HuH-7.5 (cell line): ENCODE data around the gene TRMT112.

Source experiments
- DNase-seq: peaks from one replicate; pipeline ENCODE4 v3.0.0; 2011; ENCODE audit warnings: low spot score

TRMT112 gene

GRCh38 chr11:64317325-64317960, at the start of gene TRMT112:
TSS of gene TRMT112 (minus strand) at chr11:64317559. CDS start at chr11:64317526, 33 bp downstream.
- DNase-seq, result peak; percentile 92

- DNase-seq, result no peak
These were observed 49.4 kb upstream of the TRMT112 start for GRCh38 chr11:64366751-64367150.

- no peak for DNase-seq
These were observed 47.6 kb upstream of the TRMT112 start for GRCh38 chr11:64364911-64365310.

- no peak for DNase-seq
These were observed 47.1 kb upstream of the TRMT112 start for GRCh38 chr11:64364435-64364834.

- no peak for DNase-seq
These were observed 45.0 kb upstream of the TRMT112 start for GRCh38 chr11:64362339-64362738.

- DNase-seq, result no peak
These were observed 44.3 kb upstream of the TRMT112 start for GRCh38 chr11:64361659-64362058.

GRCh38 chr11:64360448-64360921, 43.1 kb upstream of the TRMT112 start:
- no peak for DNase-seq

GRCh38 chr11:64359712-64360445, 42.5 kb upstream of the TRMT112 start:
- DNase-seq, result no peak

GRCh38 chr11:64358907-64359711, 41.8 kb upstream of the TRMT112 start, which contains the start of gene RPS6KA4:
TSS of gene RPS6KA4 (plus strand) at chr11:64359162. CDS start at chr11:64359236, 74 bp downstream.
- peak; percentile 84 for DNase-seq

GRCh38 chr11:64358536-64358906, 41.2 kb upstream of the TRMT112 start:
- DNase-seq, result no peak

- DNase-seq, result no peak
These were observed 40.7 kb upstream of the TRMT112 start for GRCh38 chr11:64357904-64358535.

GRCh38 chr11:64357446-64357845, 40.1 kb upstream of the TRMT112 start:
- no peak for DNase-seq

GRCh38 chr11:64356498-64357411, 39.4 kb upstream of the TRMT112 start:
- peak; percentile 80 for DNase-seq

GRCh38 chr11:64355078-64355940, 38.0 kb upstream of the TRMT112 start:
- DNase-seq, result peak; percentile 97

- no peak for DNase-seq
These were observed 36.6 kb upstream of the TRMT112 start for GRCh38 chr11:64353715-64354506.

GRCh38 chr11:64352995-64353714, 35.8 kb upstream of the TRMT112 start:
- no peak for DNase-seq

- DNase-seq, result no peak
These were observed 35.0 kb upstream of the TRMT112 start for GRCh38 chr11:64352099-64352994.
